ENCODE measurements around the gene ERBB4. TPM values are rescaled to one million over a fixed set of nuclear protein-coding genes. Genes with fewer than 3 reads are reported as not detected.

The ERBB4 gene
- total RNA-seq, 5 donors from 2014 or later (not counting 1 experiment from before 2014, with no cell fraction given): 0.03 to 0.06 TPM; not detected in 3

GRCh38 chr2:211494085-211494484, 1044.5 kb downstream of the ERBB4 start:
- Histone ChIP-seq H3K27me3 (replicated peaks in 1 of 2; ENCODE audit: control insufficient read depth in 2 of 2, extremely low read depth in 1 of 2, insufficient read depth in 2 of 2, low read length in 1 of 2) (no peaks in the 10 kb centered on the region), H3K4me3 (ENCODE audit: control insufficient read depth in 1 of 2, extremely low read depth in 1 of 2, low read length in 1 of 2) (no peak overlapping the region), H3K36me3 (ENCODE audit: control insufficient read depth in 2 of 2, extremely low read depth in 1 of 2, insufficient read depth in 1 of 2, low read length in 1 of 2) (no peaks in the 10 kb centered on the region), H3K27ac (ENCODE audit: low read length) (no peak overlapping the region), H3K9me3 (no peaks in the 10 kb centered on the region), H3K4me1 (ENCODE audit: control insufficient read depth in 1 of 2, extremely low read depth in 1 of 2, insufficient read depth in 2 of 2, low read length in 2 of 2) (no peaks in the 10 kb centered on the region)
- ChIA-PET CTCF (interaction anchor here in 1 of 2 donors (0.6 kb wide), 1 partner anchor 119 kb away, joined by 3 read pairs; no protein-coding TSS in a partner anchor), POLR2A (no interaction called here)
- WGBS (ENCODE audit: insufficient coverage): no CpG with 5 or more reads among the region's 8 CpGs
- H3K36me3 Mint-ChIP-seq: no peaks in the 10 kb centered on the region
- DNase-seq: no peak
- no peaks in the 10 kb centered on the region for H3K27me3 Mint-ChIP-seq
- H3K4me3 Mint-ChIP-seq: no peak overlapping the region
- no peaks in the 10 kb centered on the region for H3K9me3 Mint-ChIP-seq
- no peaks in the 10 kb centered on the region for H3K4me1 Mint-ChIP-seq
- H3K27ac Mint-ChIP-seq: no peak overlapping the region
- no peak for ATAC-seq (replicated peaks in 1 of 4)

GRCh38 chr2:211487733-211488132, 1050.9 kb downstream of the ERBB4 start:
- 100% methylated on average over 1 of the region's 2 CpGs for WGBS (ENCODE audit: insufficient coverage)
- Histone ChIP-seq H3K27ac (ENCODE audit: low read length) (no peak overlapping the region), H3K4me3 (ENCODE audit: control insufficient read depth in 1 of 2, extremely low read depth in 1 of 2, low read length in 1 of 2) (no peak overlapping the region), H3K36me3 (ENCODE audit: control insufficient read depth in 2 of 2, extremely low read depth in 1 of 2, insufficient read depth in 1 of 2, low read length in 1 of 2) (no peaks in the 10 kb centered on the region), H3K27me3 (replicated peaks in 1 of 2; ENCODE audit: control insufficient read depth in 2 of 2, extremely low read depth in 1 of 2, insufficient read depth in 2 of 2, low read length in 1 of 2) (no peaks in the 10 kb centered on the region), H3K9me3 (no peaks in the 10 kb centered on the region), H3K4me1 (ENCODE audit: control insufficient read depth in 1 of 2, extremely low read depth in 1 of 2, insufficient read depth in 2 of 2, low read length in 2 of 2) (no peaks in the 10 kb centered on the region)
- ChIA-PET CTCF (no interaction called here), POLR2A (no interaction called here)
- H3K4me3 Mint-ChIP-seq: no peak overlapping the region
- no peaks in the 10 kb centered on the region for H3K27me3 Mint-ChIP-seq
- ATAC-seq (replicated peaks in 1 of 4) (no peak), DNase-seq (no peak)
- no peaks in the 10 kb centered on the region for H3K4me1 Mint-ChIP-seq
- H3K9me3 Mint-ChIP-seq: no peaks in the 10 kb centered on the region
- H3K36me3 Mint-ChIP-seq: no peaks in the 10 kb centered on the region
- no peak overlapping the region for H3K27ac Mint-ChIP-seq

GRCh38 chr2:211479536-211480150, 1059.0 kb downstream of the ERBB4 start:
- DNase-seq (no peak), ATAC-seq (replicated peaks in 1 of 4) (no peak)
- POLR2A ChIA-PET: no interaction called here
- WGBS (ENCODE audit: insufficient coverage): 75% methylated on average over 2 of the region's 3 CpGs
- H3K4me1 ChIP-seq (ENCODE audit: control insufficient read depth in 1 of 2, extremely low read depth in 1 of 2, insufficient read depth in 2 of 2, low read length in 2 of 2): no peaks in the 10 kb centered on the region
- CTCF ChIA-PET: no interaction called here
- H3K9me3 ChIP-seq: no peaks in the 10 kb centered on the region
- H3K27me3 ChIP-seq (replicated peaks in 1 of 2; ENCODE audit: control insufficient read depth in 2 of 2, extremely low read depth in 1 of 2, insufficient read depth in 2 of 2, low read length in 1 of 2): no peaks in the 10 kb centered on the region
- H3K4me3 ChIP-seq (ENCODE audit: control insufficient read depth in 1 of 2, extremely low read depth in 1 of 2, low read length in 1 of 2): no peak overlapping the region
- H3K36me3 Mint-ChIP-seq: no peaks in the 10 kb centered on the region
- no peak overlapping the region for H3K27ac ChIP-seq (ENCODE audit: low read length)
- no peak overlapping the region for H3K27ac Mint-ChIP-seq
- no peaks in the 10 kb centered on the region for H3K27me3 Mint-ChIP-seq
- no peaks in the 10 kb centered on the region for H3K36me3 ChIP-seq (ENCODE audit: control insufficient read depth in 2 of 2, extremely low read depth in 1 of 2, insufficient read depth in 1 of 2, low read length in 1 of 2)
- peaks cover 2 to 10% (median 4%) of the 10 kb centered on the region in 3 donors for H3K9me3 Mint-ChIP-seq
- no peaks in the 10 kb centered on the region for H3K4me1 Mint-ChIP-seq
- H3K4me3 Mint-ChIP-seq: no peak overlapping the region

GRCh38 chr2:211477537-211478275, 1060.9 kb downstream of the ERBB4 start:
- no CpG with 5 or more reads among the region's 2 CpGs for WGBS (ENCODE audit: insufficient coverage)
- Mint-ChIP-seq H3K27ac (no peak overlapping the region), H3K27me3 (no peaks in the 10 kb centered on the region), H3K9me3 (peaks cover 2 to 10% (median 4%) of the 10 kb centered on the region in 3 donors), H3K4me1 (no peaks in the 10 kb centered on the region), H3K4me3 (no peak overlapping the region), H3K36me3 (no peaks in the 10 kb centered on the region)
- DNase-seq: no peak
- Histone ChIP-seq H3K27me3 (replicated peaks in 1 of 2; ENCODE audit: control insufficient read depth in 2 of 2, extremely low read depth in 1 of 2, insufficient read depth in 2 of 2, low read length in 1 of 2) (no peaks in the 10 kb centered on the region), H3K4me1 (ENCODE audit: control insufficient read depth in 1 of 2, extremely low read depth in 1 of 2, insufficient read depth in 2 of 2, low read length in 2 of 2) (no peaks in the 10 kb centered on the region), H3K4me3 (ENCODE audit: control insufficient read depth in 1 of 2, extremely low read depth in 1 of 2, low read length in 1 of 2) (no peak overlapping the region), H3K9me3 (no peaks in the 10 kb centered on the region), H3K27ac (ENCODE audit: low read length) (no peak overlapping the region), H3K36me3 (ENCODE audit: control insufficient read depth in 2 of 2, extremely low read depth in 1 of 2, insufficient read depth in 1 of 2, low read length in 1 of 2) (no peaks in the 10 kb centered on the region)
- no peak for ATAC-seq (replicated peaks in 1 of 4)
- CTCF ChIA-PET: no interaction called here
- POLR2A ChIA-PET: no interaction called here

- ATAC-seq (replicated peaks in 1 of 4): no peak
- H3K4me1 Mint-ChIP-seq: no peaks in the 10 kb centered on the region
- no peak overlapping the region for H3K27ac Mint-ChIP-seq
- H3K4me1 ChIP-seq (ENCODE audit: control insufficient read depth in 1 of 2, extremely low read depth in 1 of 2, insufficient read depth in 2 of 2, low read length in 2 of 2): no peaks in the 10 kb centered on the region
- H3K27me3 ChIP-seq (replicated peaks in 1 of 2; ENCODE audit: control insufficient read depth in 2 of 2, extremely low read depth in 1 of 2, insufficient read depth in 2 of 2, low read length in 1 of 2): no peaks in the 10 kb centered on the region
- no peaks in the 10 kb centered on the region for H3K27me3 Mint-ChIP-seq
- no peak for DNase-seq
- no peaks in the 10 kb centered on the region for H3K36me3 Mint-ChIP-seq
- H3K9me3 Mint-ChIP-seq: peaks cover 0 to 4% (median 0%) of the 10 kb centered on the region in 3 donors
- ChIA-PET CTCF (no interaction called here), POLR2A (no interaction called here)
- H3K36me3 ChIP-seq (ENCODE audit: control insufficient read depth in 2 of 2, extremely low read depth in 1 of 2, insufficient read depth in 1 of 2, low read length in 1 of 2): no peaks in the 10 kb centered on the region
- no peak overlapping the region for H3K4me3 ChIP-seq (ENCODE audit: control insufficient read depth in 1 of 2, extremely low read depth in 1 of 2, low read length in 1 of 2)
- no peak overlapping the region for H3K4me3 Mint-ChIP-seq
- no peaks in the 10 kb centered on the region for H3K9me3 ChIP-seq
- no peak overlapping the region for H3K27ac ChIP-seq (ENCODE audit: low read length)
Measured at GRCh38 chr2:211473116-211473515, 1065.5 kb downstream of the ERBB4 start.

GRCh38 chr2:211469664-211470059, 1068.9 kb downstream of the ERBB4 start:
- Mint-ChIP-seq H3K9me3 (no peaks in the 10 kb centered on the region), H3K27me3 (no peaks in the 10 kb centered on the region), H3K27ac (no peak overlapping the region), H3K36me3 (no peaks in the 10 kb centered on the region), H3K4me3 (no peak overlapping the region), H3K4me1 (no peaks in the 10 kb centered on the region)
- Histone ChIP-seq H3K36me3 (ENCODE audit: control insufficient read depth in 2 of 2, extremely low read depth in 1 of 2, insufficient read depth in 1 of 2, low read length in 1 of 2) (no peaks in the 10 kb centered on the region), H3K27me3 (replicated peaks in 1 of 2; ENCODE audit: control insufficient read depth in 2 of 2, extremely low read depth in 1 of 2, insufficient read depth in 2 of 2, low read length in 1 of 2) (no peaks in the 10 kb centered on the region), H3K4me1 (ENCODE audit: control insufficient read depth in 1 of 2, extremely low read depth in 1 of 2, insufficient read depth in 2 of 2, low read length in 2 of 2) (no peaks in the 10 kb centered on the region), H3K4me3 (ENCODE audit: control insufficient read depth in 1 of 2, extremely low read depth in 1 of 2, low read length in 1 of 2) (no peak overlapping the region), H3K9me3 (no peaks in the 10 kb centered on the region), H3K27ac (ENCODE audit: low read length) (no peak overlapping the region)
- ATAC-seq (replicated peaks in 1 of 4) (no peak), DNase-seq (no peak)
- WGBS (ENCODE audit: insufficient coverage): no CpG with 5 or more reads among the region's 3 CpGs
- POLR2A ChIA-PET: no interaction called here
- CTCF ChIA-PET: no interaction called here

Measured in T-cell (primary cell).